SK-N-SH treated with all-trans-retinoic acid at 6 μM for 48 hours (cell line): ENCODE measurements around the gene PGM5.

Source experiments
- ATAC-seq: fragments of 200-7000 bp; cut with Tn5 transposase; 3 replicates; pipeline ENCODE4 v1.9.1; 2020; ENCODE audit warnings: mild to moderate bottlenecking, moderate library complexity
- ARNTL ChIP-seq: fragments of 450-650 bp; formaldehyde crosslinking; IDR thresholded peaks from 2 replicates; pipeline ENCODE4 v1.5.0; 2020; ENCODE audit warnings: low read depth, mild to moderate bottlenecking, moderate library complexity, borderline replicate concordance
- BACH2 ChIP-seq: fragments of 250-450 bp; sonication (Bioruptor Pico); IDR thresholded peaks from 2 replicates; pipeline ENCODE4 v1.9.0; 2021; ENCODE audit warnings: mild to moderate bottlenecking, borderline replicate concordance
- CSDC2 ChIP-seq: fragments of 250-450 bp; sonication (Bioruptor Pico); IDR thresholded peaks from 2 replicates; pipeline ENCODE4 v1.5.0; 2020; ENCODE audit warnings: mild to moderate bottlenecking, moderate library complexity
- ESRRG ChIP-seq: fragments of 250-450 bp; sonication (Bioruptor Pico); IDR thresholded peaks from 2 replicates; pipeline ENCODE4 v1.6.1; 2021; ENCODE audit warnings: mild to moderate bottlenecking
- GLIS3 ChIP-seq: fragments of 250-450 bp; sonication (Bioruptor Pico); IDR thresholded peaks from 2 replicates; pipeline ENCODE4 v1.5.0; 2020; ENCODE audit warnings: mild to moderate bottlenecking, moderate library complexity
- ISL1 ChIP-seq: fragments of 250-450 bp; sonication (Bioruptor Pico); IDR thresholded peaks from 2 replicates; pipeline ENCODE4 v2.1.2; 2022; ENCODE audit warnings: mild to moderate bottlenecking, moderate library complexity
- OSR1 ChIP-seq: fragments of 250-450 bp; sonication (Bioruptor Pico); IDR thresholded peaks from 2 replicates; pipeline ENCODE4 v1.8.0; 2022; ENCODE audit warnings: moderate library complexity, mild to moderate bottlenecking, inconsistent platforms
- PPARA ChIP-seq: fragments of 250-450 bp; sonication (Bioruptor Pico); IDR thresholded peaks from 2 replicates; pipeline ENCODE4 v1.5.0; 2020; ENCODE audit warnings: mild to moderate bottlenecking, borderline replicate concordance
- TCF4 ChIP-seq: fragments of 250-450 bp; sonication (Bioruptor Pico); IDR thresholded peaks from 2 replicates; pipeline ENCODE4 v1.8.0; 2021; ENCODE audit warnings: mild to moderate bottlenecking, moderate library complexity, borderline replicate concordance
- TOX ChIP-seq: fragments of 250-450 bp; sonication (Bioruptor Pico); IDR thresholded peaks from 2 replicates; pipeline ENCODE4 v1.8.0; 2021; ENCODE audit warnings: mild to moderate bottlenecking, moderate library complexity, borderline replicate concordance
- ZC3H10 ChIP-seq: fragments of 250-450 bp; sonication (Bioruptor Pico); IDR thresholded peaks from 2 replicates; pipeline ENCODE4 v1.5.1; 2021; ENCODE audit warnings: mild to moderate bottlenecking, moderate library complexity
- ZFP3 ChIP-seq: fragments of 250-450 bp; sonication (Bioruptor Pico); IDR thresholded peaks from 2 replicates; pipeline ENCODE4 v1.5.0; 2020; ENCODE audit warnings: mild to moderate bottlenecking, moderate library complexity
- ZNF565 ChIP-seq: fragments of 450-650 bp; formaldehyde crosslinking; conservative IDR thresholded peaks from 2 replicates; pipeline ENCODE4 v1.5.0; 2020; ENCODE audit warnings: low read depth, mild to moderate bottlenecking, moderate library complexity
- ZNF70 ChIP-seq: fragments of 450-650 bp; formaldehyde crosslinking; IDR thresholded peaks from 2 replicates; pipeline ENCODE4 v1.5.0; 2020; ENCODE audit warnings: mild to moderate bottlenecking, moderate library complexity
- ZNF8 ChIP-seq: fragments of 450-650 bp; formaldehyde crosslinking; IDR thresholded peaks from 2 replicates; pipeline ENCODE4 v1.5.0; 2020; ENCODE audit warnings: mild to moderate bottlenecking, moderate library complexity
- TF ChIP-seq, protein P1 (sequence below): fragments of 250-450 bp; sonication (Bioruptor Pico); IDR thresholded peaks from 2 replicates; pipeline ENCODE4 v1.8.0; 2021; ENCODE audit warnings: low read depth, mild to moderate bottlenecking, moderate library complexity, borderline replicate concordance
- TF ChIP-seq, protein P2 (sequence below): fragments of 250-450 bp; sonication (Bioruptor Pico); IDR thresholded peaks from 2 replicates; pipeline ENCODE4 v1.8.0; 2020; ENCODE audit warnings: mild to moderate bottlenecking, moderate library complexity, borderline replicate concordance
- TF ChIP-seq, protein P3 (sequence below): fragments of 250-450 bp; sonication (Bioruptor Pico); IDR thresholded peaks from 2 replicates; pipeline ENCODE4 v1.5.0; 2020; ENCODE audit warnings: mild to moderate bottlenecking, moderate library complexity
- TF ChIP-seq, protein P4 (sequence below): fragments of 250-450 bp; sonication (Bioruptor Pico); IDR thresholded peaks from 2 replicates; pipeline ENCODE4 v1.5.1; 2020; ENCODE audit warnings: low read depth, mild to moderate bottlenecking, moderate library complexity
- TF ChIP-seq, protein P5 (sequence below): fragments of 250-450 bp; sonication (Bioruptor Pico); IDR thresholded peaks from 2 replicates; pipeline ENCODE4 v1.5.1; 2021; ENCODE audit warnings: mild to moderate bottlenecking, moderate library complexity

Gene PGM5

DNA sequence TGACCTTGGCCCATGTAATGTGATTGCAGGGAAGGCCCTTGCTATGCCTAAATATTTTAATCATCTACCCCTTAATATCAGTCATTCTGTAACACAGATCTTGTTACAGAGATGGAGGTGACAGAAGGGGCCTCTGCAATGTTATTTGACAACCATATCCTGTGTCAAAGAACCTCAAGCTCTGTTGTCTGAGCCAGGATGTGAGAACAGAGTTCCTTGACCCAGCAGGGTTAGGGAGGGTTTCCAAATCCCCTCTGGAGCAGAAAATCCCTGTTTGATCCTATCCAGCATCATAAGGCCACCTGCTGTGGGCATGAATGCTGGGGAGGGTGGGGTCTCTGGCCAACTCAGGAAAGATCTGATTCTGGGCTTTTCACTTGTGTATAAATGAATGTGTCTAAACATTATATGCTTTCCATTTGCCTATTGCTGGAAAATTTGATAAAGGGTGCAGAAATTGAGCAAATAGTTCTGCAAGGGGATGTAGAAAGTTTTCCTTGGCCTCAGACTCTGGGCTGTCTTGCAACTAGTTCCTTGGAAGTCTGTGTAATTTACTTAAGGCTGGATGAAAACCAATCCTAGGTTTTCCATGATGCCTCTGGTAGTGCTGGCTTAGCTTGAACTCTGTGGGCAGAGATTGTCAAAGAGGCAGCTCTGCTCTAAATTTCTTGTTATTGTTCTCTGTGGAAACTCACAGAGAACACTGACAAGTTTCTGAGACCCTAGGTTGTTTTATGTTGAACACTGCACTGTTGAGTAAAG is 71.0 kb downstream of the PGM5 start (continued):
- TF ChIP-seq, protein P1, sequence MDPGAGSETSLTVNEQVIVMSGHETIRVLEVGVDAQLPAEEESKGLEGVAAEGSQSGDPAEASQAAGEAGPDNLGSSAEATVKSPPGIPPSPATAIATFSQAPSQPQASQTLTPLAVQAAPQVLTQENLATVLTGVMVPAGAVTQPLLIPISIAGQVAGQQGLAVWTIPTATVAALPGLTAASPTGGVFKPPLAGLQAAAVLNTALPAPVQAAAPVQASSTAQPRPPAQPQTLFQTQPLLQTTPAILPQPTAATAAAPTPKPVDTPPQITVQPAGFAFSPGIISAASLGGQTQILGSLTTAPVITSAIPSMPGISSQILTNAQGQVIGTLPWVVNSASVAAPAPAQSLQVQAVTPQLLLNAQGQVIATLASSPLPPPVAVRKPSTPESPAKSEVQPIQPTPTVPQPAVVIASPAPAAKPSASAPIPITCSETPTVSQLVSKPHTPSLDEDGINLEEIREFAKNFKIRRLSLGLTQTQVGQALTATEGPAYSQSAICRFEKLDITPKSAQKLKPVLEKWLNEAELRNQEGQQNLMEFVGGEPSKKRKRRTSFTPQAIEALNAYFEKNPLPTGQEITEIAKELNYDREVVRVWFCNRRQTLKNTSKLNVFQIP (CRISPR knock-in tag), result no peak
- TF ChIP-seq TCF4 (CRISPR knock-in tag) (no peak), ESRRG (CRISPR knock-in tag) (no peak), ZNF70 (CRISPR knock-in tag) (no peak)

DNA sequence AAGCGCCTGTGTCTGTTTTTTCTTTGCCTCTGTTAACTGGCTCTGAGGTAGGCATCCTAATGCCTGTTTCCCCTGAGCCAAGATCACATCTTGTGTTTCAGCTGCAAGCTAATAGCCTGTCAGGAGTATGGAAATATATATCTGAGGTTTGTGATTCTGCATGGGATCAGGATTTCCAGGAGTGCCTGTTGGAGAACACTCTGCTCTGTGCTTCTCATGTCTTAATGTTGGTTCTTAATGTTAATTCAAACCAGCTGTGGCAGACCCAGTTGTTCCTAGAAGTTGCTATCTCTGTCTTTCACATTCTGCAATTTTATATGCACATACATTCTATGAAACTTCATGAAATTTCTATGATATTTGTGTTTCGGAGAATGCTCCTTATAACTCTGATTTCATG is 72.1 kb downstream of the PGM5 start:
- no peak for ATAC-seq
- TF ChIP-seq, protein P2, sequence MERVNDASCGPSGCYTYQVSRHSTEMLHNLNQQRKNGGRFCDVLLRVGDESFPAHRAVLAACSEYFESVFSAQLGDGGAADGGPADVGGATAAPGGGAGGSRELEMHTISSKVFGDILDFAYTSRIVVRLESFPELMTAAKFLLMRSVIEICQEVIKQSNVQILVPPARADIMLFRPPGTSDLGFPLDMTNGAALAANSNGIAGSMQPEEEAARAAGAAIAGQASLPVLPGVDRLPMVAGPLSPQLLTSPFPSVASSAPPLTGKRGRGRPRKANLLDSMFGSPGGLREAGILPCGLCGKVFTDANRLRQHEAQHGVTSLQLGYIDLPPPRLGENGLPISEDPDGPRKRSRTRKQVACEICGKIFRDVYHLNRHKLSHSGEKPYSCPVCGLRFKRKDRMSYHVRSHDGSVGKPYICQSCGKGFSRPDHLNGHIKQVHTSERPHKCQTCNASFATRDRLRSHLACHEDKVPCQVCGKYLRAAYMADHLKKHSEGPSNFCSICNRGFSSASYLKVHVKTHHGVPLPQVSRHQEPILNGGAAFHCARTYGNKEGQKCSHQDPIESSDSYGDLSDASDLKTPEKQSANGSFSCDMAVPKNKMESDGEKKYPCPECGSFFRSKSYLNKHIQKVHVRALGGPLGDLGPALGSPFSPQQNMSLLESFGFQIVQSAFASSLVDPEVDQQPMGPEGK (CRISPR knock-in tag), result no peak
- TF ChIP-seq, protein P3, sequence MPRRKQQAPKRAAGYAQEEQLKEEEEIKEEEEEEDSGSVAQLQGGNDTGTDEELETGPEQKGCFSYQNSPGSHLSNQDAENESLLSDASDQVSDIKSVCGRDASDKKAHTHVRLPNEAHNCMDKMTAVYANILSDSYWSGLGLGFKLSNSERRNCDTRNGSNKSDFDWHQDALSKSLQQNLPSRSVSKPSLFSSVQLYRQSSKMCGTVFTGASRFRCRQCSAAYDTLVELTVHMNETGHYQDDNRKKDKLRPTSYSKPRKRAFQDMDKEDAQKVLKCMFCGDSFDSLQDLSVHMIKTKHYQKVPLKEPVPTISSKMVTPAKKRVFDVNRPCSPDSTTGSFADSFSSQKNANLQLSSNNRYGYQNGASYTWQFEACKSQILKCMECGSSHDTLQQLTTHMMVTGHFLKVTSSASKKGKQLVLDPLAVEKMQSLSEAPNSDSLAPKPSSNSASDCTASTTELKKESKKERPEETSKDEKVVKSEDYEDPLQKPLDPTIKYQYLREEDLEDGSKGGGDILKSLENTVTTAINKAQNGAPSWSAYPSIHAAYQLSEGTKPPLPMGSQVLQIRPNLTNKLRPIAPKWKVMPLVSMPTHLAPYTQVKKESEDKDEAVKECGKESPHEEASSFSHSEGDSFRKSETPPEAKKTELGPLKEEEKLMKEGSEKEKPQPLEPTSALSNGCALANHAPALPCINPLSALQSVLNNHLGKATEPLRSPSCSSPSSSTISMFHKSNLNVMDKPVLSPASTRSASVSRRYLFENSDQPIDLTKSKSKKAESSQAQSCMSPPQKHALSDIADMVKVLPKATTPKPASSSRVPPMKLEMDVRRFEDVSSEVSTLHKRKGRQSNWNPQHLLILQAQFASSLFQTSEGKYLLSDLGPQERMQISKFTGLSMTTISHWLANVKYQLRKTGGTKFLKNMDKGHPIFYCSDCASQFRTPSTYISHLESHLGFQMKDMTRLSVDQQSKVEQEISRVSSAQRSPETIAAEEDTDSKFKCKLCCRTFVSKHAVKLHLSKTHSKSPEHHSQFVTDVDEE (CRISPR knock-in tag), result no peak
- TF ChIP-seq, protein P4, sequence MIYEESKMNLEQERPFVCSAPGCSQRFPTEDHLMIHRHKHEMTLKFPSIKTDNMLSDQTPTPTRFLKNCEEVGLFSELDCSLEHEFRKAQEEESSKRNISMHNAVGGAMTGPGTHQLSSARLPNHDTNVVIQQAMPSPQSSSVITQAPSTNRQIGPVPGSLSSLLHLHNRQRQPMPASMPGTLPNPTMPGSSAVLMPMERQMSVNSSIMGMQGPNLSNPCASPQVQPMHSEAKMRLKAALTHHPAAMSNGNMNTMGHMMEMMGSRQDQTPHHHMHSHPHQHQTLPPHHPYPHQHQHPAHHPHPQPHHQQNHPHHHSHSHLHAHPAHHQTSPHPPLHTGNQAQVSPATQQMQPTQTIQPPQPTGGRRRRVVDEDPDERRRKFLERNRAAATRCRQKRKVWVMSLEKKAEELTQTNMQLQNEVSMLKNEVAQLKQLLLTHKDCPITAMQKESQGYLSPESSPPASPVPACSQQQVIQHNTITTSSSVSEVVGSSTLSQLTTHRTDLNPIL (CRISPR knock-in tag), result no peak
- TF ChIP-seq ISL1 (CRISPR knock-in tag) (no peak), ZC3H10 (no peak), OSR1 (CRISPR knock-in tag) (no peak), ZNF565 (no peak), CSDC2 (CRISPR knock-in tag) (no peak), TOX (CRISPR knock-in tag) (no peak), PPARA (CRISPR knock-in tag) (no peak), ARNTL (CRISPR knock-in tag) (no peak)

DNA sequence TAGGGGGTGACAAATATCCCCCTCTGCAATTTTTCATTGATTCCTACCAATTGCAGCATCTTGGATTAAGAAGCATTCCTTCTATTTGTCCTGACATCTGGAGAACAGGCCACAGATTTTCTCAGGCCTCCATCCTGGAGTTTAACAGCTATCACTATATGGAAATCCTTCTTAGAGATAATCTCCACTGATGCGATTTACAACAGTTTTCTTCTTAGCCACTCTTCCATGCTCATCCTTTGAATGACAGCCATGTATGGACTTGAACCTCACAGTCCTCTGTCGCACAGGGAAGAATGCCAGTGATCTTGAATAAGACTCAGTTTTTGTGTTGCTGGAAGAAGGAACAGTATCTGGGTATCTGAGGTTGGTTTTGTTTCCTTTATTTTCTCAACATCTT is 73.2 kb downstream of the PGM5 start:
- no peak for TF ChIP-seq GLIS3 (CRISPR knock-in tag)
- no peak for TF ChIP-seq ZNF8
- TF ChIP-seq, all 23 proteins: peak for 0

DNA sequence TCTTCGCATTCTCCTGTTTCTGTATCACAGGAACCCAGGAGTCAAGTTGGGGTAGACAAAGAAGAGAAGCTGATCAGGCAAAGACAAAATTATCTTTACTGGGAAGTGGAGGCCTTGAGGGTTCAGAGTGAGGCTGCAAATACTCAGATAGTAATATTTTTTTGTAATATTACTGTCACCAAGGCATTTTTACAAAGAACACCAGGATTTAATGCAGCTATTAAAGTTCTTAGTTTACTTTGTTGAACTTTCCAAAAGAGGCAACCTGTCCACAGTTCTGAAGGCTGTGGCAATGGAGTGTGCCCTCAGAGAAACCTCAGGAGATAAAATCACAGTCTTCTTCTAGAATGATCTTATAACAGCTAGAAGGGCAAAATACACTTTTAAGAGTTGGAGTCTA is 74.9 kb downstream of the PGM5 start:
- no peak for ATAC-seq
- TF ChIP-seq ESRRG (CRISPR knock-in tag) (no peak), OSR1 (CRISPR knock-in tag) (no peak), BACH2 (CRISPR knock-in tag) (no peak), ZNF8 (no peak), TOX (CRISPR knock-in tag) (no peak), GLIS3 (CRISPR knock-in tag) (no peak), ZFP3 (CRISPR knock-in tag) (no peak), ZC3H10 (no peak)
- TF ChIP-seq, protein P5, sequence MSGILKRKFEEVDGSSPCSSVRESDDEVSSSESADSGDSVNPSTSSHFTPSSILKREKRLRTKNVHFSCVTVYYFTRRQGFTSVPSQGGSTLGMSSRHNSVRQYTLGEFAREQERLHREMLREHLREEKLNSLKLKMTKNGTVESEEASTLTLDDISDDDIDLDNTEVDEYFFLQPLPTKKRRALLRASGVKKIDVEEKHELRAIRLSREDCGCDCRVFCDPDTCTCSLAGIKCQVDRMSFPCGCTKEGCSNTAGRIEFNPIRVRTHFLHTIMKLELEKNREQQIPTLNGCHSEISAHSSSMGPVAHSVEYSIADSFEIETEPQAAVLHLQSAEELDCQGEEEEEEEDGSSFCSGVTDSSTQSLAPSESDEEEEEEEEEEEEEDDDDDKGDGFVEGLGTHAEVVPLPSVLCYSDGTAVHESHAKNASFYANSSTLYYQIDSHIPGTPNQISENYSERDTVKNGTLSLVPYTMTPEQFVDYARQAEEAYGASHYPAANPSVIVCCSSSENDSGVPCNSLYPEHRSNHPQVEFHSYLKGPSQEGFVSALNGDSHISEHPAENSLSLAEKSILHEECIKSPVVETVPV (CRISPR knock-in tag), result no peak
- TF ChIP-seq, protein P3 (CRISPR knock-in tag), result no peak

More for the DNA sequence above, 73.2 kb downstream of the PGM5 start:
- ATAC-seq, result no peak
